HG03575 (cell line): ENCODE results near the gene CD9.
"Not testable (repeated sequence)": the region's sequence is repeated elsewhere in the genome, so short reads cannot be mapped to it uniquely, and the experiment has no call there.

Source experiments
- ATAC-seq: cut with Tn5 transposase; IDR thresholded peaks from one replicate; pipeline ENCODE4 v1.9.1; 2021; ENCODE audit not compliant: unreplicated experiment, insufficient number of reproducible peaks, low FRiP score; ENCODE audit errors: extremely low read depth

The CD9 gene

DNA sequence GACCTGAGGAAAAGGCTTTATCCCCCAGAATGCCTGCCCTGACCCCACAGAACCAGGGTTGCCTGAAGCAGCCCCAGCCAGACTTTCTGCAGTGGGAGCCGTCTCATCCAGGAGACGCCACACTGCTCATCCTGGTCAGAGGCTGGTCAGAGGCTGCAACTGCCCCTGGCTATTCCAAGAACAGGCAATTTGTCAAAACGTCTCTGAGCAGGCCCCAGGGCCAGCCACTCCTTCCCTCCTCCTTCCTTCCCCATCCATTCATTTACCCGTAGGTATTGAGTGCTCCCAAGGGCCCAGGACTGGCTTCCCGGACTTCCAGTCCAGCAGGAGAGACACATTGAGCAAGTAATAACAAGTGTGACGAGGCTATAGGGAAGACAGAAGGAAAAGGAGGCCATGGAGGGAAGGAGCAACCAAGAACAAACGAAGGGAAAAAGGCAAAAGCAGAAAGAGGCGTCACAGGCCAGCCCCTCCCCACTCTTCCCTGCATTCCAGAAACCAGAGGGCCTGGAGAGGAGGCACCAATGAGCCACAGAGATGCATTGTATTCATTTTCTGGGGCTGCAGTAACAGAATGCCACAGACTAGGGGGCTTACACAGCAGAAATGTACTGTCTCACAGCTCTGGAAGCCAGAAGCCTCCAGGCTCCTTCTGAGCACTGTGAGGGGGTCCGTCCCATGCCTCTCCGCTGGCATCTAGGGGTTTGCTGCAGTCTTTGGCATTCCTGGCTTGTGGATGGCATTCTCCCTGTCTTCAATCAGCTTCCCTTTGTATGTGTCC, 21.0 kb upstream of the CD9 start:
- no peak for ATAC-seq

DNA sequence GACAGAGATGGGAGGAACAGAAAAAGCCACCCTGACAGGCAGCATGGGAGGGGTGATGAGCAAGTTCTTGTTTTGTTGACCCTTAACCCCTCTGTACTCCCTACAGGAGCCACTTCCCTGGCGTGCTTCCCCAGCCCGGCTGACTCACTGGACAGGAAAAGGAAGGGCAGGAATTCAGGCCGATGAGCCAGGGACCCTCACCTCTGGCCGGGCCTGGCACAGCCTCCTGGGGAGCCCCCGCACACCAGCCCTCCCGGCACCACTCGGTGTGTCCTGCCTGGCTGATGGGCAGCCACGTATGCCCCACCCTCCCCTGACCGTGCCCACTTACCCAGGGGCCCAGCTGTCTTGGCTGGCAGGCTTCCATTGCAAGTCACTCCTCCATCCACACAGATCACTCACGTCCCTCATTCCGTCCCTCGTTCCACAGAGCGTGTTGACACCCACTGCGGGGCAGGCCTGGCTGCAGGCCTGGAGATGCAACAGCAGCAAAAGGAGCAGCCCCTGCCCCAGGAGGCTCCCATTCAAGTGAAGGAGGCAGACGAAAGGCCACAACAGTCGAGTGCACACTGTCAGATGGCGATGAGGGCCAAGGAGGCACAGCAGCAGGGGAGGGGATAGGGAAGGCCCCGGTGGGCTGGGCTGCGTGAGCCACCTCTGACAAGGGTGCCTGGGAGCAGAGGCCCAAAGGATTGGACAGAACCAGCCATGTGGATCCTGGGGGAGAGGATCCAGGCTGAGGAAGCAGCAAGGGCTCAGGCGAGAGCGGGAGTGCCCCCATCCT, 19.7 kb upstream of the CD9 start:
- ATAC-seq = no peak

DNA sequence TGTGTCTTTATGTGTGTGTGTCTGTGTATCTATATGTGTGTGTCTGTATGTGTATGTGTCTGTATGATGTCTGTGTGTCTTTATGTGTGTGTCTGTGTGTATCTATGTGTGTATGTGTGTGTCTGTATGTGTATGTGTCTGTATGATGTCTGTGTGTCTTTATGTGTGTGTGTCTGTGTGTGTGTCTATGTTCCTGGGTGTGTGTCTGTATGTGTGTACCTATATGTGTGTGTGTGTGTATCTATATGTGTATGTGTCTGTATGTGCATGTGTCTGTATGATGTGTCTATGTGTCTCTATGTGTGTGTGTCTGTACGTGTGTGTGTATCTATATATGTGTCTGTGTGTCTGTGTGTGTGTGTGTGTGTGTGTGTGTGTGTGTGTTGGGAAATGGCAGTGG, 19.0 kb upstream of the CD9 start:
- no peak for ATAC-seq

DNA sequence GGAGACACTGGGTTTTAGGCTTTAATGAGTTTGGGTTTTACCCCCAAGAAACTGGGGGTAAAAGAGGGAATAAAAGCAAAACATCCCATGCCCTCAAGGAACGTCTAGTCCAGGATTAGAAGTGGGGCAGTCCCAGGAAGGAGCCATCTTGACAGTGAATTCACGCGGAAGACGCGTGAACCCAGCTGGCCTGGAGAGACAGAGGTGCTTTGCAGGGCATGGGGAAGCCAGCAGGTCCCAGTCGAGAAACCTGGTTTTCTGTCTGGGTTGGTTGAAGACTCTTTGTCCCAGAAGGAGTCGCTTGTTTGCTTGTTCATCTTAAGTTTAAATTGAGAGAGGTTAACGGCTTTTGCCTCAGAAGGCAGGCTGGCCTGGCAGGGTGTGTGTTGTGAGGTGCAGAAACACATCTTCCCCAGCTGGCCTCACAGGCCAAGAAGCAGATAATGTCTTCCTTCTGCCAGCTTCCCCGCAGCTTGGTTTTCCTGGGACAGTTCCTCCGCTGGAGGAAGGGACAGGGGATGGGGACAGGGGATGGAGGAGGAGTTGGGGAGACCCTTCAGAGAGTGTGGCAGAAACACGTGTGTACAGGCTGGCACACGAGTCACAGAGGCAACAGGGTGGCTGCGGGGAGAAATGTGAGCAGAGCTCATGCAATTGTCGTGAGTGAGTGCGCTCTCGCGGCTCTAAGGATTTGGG, 18.5 kb upstream of the CD9 start:
- ATAC-seq = no peak

DNA sequence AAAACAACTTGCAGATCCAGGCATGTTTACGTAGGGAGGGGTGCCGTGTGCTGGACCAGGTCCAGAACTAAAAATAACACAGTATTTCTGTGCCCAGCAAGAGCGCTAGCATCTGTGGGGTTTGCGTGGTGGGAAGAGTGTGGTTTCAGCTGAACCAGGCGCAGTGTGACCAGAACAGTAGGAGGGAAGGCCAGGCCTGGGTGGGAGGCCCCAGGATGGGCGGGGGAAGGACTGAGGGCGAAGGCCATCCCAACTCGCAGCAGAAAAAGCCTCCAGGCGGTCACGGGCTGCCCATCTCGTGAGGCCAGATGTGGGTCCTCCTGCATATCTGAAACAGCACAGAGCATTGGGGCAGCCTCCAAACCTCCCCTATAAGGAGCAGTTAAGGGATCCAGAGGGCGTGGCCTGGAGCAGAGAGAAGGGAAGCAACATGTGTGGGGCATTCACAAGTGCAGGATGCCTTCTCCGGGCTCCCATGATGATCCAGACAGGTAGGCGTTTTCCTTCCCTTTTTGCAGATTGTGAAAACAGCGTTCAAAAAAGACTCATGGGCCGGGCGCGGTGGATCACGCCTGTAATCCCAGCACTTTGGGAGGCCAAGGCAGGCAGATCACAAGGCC, 17.8 kb upstream of the CD9 start:
- ATAC-seq = no peak

DNA sequence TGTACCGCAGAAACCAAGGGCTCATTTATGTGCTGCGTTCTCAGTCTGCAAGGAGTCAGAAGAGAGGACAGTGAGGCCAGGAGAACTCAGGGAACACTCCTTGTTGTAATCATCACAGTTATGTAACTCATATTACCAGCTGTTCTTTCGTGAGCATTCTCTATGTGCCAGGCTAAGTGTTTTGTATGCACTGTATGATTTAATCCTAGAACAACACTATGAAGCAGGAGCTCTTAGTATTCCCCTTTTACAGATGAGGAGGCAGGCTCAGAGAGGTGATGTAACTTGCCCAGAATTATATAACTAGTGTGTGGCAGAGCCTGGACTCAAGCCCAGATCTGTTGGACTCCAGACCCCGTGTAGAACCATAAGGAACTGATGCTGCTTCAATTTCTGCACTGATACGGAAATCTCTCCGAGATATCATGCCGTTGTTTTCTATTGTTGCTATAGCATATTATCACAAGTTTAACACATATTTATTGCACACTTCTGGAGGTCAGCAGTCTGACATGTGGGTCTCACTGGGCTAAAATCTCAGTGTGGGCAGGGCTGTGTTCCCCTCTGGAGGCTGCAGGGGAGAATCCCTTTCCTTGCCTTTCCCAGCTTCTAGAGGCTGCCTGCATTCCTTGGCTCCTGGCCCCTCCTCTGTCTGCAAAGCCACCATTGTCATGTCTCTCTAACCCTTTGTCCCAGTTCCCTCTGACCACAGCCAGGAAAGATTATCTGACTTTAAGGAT, 16.3 kb upstream of the CD9 start:
- no peak for ATAC-seq

DNA sequence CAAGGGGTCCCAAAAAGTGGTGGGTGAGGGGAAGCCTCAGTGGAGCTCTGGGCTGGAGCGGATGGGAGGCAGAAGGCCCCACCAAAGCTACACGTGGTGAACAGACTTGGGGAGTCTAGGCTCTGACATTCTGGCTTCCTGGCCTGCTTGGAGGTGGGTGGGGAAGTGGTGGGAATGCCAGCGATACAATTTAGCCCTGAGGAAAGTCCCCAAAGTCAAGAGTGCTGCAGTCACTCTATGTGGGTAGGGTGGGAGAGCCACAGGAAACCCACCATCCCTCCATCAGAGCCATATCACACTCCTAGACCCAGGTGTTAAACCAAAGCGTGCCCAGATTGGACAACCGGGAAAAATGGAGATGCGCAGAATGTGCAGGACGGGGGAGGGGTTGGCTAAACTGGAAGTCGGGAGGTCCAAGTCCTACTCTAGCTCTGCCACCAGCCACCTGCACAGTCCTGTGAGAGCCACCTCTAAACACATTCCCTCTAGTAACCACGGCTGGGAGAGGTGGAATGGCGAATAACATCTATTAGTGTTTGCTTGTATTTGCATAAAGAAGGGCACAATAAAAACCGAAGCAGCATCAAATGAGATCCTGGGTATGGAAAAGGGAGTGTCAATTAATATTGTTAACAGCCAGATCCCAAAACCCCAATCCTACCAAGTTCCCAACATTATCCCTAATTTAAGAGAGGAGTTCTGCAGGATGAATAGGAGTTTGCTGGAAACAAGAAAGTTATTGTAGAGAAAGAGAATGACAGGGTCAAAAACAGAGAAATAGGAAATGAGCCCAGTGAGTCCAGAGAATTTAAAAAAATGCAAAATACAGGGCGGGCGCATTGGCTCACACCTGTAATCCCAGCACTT, 14.0 kb upstream of the CD9 start:
- no peak for ATAC-seq

DNA sequence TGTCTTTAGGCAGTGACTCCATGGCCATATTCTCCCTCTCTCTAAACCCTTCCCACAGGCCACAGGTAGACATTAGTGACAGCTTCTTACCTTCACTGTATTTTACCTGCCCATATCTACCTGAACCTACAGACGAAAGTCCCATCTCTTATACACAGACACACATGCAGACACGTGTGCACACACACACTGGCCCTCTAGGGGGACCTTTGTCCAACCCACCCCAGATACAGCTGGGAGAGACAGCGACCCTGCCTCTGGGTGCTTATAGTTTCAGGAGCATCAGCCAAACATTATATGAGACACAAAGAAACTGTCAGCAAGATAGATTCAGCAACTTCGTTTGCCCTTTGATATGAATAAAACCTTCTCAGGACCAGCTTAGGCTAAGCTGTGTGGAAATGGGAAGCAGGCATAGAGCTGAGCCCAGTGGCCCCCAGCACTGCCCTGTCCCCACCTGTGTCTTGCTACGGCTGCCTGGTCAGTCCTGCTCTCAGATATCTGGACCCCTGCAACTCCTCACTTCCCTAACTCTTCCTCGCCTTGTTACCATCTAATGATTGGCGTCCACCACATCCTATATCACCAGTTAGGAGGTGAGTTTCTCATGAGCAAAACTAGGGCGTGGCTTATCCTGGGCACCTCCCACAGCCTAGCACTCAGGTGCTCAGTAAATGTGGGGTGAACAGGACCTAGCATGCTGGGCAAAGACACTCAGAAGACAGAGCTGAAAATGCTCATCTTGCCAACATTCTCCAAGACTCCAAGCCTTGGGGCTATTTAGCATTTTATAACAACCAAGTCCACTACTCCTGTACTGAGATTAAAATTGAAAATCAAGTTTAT, 12.0 kb upstream of the CD9 start:
- no peak for ATAC-seq

DNA sequence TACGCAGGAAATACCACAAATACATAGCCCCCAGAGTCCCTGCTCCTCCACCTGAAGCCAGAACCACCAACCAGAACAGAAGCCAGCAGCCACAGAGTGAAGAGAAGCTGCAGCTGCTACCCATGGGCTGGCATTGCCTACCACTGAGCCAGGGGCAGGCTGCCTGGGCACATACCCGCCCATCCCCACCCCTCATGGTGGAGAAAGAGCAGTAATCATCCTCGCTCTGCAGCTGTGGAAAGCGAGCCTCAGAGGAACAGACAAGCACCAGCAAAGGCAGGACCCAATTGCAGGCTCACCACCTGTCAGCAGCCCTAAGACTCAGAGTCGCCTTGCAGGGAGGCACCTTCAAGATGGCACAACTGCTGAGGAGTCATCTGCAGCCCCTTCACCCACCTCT, 11.2 kb upstream of the CD9 start:
- no peak for ATAC-seq

DNA sequence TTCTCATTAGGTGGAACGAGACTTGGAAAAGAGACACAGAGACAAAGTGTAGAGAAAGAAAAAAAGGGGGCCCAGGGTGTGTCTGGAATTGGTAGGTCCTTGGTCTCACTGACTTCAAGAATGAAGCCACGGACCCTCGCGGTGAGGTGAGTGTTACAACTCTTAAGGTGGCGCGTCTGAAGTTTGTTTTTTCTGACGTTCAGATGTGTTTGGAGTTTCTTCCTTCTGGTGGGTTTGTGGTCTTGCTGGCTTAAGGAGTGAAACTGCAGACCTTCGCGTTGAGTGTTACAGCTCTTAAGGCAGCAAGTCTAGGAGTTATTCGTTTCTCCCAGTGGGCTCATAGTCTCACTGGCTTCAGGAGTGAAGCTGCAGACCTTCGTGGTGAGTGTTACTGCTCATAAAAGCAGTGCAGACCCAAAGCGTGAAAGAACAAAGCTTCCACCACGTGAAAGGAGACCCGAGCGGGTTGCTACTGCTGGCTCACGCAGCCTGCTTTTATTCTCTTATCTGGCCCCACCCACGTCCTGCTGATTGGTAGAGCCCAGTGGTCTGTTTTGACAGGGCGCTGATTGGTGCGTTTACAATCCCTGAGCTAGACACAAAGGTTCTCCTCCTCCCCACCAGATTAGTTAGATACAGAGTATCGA, 10.1 kb upstream of the CD9 start:
- ATAC-seq = not testable (repeated sequence)

DNA sequence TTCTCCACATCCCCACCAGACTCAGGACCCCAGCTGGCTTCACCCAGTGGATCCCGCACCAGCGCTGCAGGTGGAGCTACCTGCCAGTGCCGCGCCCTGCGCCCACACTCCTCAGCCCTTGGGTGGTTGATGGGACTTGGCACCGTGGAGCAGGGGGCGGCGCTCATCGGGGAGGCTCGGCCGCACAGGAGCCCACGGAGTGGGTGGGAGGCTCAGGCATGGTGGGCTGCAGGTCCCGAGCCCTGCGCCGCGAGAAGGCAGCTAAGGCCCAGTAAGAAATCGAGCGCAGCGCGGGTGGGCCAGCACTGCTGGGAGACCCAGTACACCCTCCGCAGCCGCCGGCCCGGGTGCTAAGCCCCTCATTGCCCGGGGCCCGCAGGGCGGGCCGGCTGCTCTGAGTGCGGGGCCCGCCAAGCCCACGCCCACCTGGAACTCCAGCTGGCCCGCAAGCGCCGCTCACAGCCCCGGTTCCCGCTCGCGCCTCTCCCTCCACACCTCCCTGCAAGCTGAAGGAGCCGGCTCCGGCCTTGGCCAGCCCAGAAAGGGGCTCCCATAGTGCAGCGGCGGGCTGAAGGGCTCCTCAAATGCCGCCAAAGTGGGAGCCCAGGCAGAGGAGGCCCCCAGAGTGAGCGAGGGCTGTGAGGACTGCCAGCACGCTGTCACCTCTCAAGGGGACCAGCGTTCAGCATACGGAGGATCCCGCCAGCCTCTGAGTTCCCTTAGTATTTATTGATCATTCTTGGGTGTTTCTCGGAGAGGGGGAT, 9.3 kb upstream of the CD9 start:
- not testable (repeated sequence) for ATAC-seq

DNA sequence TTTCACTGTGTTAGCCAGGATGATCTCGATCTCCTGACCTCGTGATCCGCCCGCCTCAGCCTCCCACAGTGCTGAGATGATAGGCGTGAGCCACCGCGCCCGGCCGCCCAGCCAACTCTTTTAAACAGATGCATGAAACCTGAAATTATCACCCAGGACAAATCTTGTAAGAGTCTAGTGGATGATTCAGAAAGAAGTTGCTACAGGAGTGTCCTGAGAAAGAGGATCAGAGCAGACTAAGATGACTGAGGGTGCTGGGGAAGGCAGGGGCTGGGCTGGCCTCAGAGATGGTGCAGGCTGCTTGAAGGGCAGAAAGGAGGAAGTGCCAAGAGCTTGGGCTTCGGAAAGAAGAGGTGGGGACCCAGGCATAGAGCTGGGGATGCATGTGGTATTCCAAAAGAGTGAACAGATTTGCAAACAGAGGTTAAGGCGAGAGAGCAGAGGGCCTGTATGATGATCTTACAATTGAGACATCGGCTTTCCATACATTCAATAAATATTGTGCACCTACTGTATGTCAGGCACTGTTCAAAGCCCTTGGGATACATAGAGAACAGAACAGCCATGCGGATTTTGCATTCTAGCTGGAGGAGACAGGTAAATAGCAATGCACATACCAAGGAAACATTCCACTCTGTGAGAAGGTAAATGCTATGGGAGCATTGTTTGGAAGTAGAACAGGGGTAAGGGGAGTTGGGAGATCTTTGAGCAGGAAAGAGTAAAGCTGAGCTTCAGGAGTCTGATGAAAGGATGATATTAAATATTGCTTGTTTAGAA, 7.4 kb upstream of the CD9 start:
- ATAC-seq = no peak

DNA sequence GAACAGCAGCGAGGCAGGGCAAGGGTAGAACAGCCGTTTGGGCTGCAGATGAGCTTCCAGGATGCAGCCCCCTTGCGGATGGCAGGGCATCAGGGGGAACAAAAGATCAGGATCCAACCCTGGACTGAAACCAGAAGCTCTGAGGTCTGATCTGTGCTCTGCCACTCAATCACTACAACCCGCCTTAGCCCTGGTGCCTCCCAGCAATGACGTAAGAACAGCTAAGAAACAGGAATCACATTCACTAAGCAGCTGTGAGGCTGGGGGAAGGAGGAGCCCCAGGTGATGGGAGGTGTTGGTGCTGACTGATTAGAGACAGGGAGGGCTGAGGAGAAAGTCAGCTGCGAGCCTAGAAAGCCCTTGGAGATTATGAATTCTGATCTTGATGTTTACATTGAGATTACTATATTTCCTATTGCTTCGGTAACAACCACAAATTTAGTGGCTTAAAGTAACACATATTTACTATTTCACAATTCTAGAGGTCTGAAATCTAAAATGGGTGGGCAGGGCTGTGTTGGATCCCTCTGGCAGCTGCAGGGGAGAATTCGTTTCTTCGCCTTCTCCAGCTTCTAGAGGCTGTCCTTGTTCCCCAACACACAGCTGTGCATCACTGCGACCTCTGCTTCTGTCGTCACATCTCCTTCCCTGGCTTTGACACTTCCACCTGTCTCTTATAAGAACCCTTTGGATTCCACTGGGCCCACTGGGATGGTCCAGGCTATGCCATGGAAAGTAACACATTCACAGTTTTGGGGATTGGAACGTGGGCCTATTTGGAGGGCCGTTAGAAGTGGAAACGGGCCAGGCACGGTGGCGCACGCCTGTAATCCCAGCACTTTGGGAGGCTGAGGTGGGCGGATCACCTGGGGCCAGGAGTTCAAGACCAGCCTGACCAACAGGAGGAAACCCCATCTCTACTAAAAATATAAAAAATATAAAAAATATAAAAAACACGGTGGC, 6.1 kb upstream of the CD9 start:
- ATAC-seq = no peak
